ENCODE results near the gene HIRIP3. TPM values are rescaled to one million over a fixed set of nuclear protein-coding genes. Genes with fewer than 3 reads are reported as not detected.

The HIRIP3 gene
- total RNA-seq, 1 experiment from 2014 or later: 25.3 TPM

DNA sequence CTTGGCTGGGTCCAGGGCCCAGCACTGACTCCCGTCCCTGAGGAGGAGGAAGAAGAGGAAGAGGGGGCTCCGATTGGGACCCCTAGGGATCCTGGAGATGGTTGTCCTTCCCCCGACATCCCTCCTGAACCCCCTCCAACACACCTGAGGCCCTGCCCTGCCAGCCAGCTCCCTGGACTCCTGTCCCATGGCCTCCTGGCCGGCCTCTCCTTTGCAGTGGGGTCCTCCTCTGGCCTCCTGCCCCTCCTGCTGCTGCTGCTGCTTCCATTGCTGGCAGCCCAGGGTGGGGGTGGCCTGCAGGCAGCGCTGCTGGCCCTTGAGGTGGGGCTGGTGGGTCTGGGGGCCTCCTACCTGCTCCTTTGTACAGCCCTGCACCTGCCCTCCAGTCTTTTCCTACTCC, 8.5 kb downstream of the HIRIP3 start:
- POLR2A ChIA-PET: interaction anchor here (0.6 kb wide), 1 partner anchor 42 kb away, joined by 8 read pairs; no protein-coding TSS in a partner anchor
- no peak for ATAC-seq

GRCh38 chr16:29986231-29986630, 9.2 kb downstream of the HIRIP3 start:
- DNase-seq (ENCODE audit: low read depth, low spot score) (no peak), ATAC-seq (no peak)
- H3K27ac ChIP-seq (ENCODE audit: low read length): no peak overlapping the region
- ChIA-PET CTCF (interaction anchor here (0.6 kb wide), 1 partner anchor 179 kb away, joined by 3 read pairs; no protein-coding TSS in a partner anchor), POLR2A (no interaction called here)
- H3K9me3 ChIP-seq (ENCODE audit: control insufficient read depth, insufficient read depth, low read depth, low read length): no peaks in the 10 kb centered on the region
- TF ChIP-seq SIN3A (IDR thresholded peaks at IDR 0.05; ENCODE audit: borderline replicate concordance, insufficient read depth, low read depth, low read length) (no peak), TCF7L2 (IDR thresholded peaks at IDR 0.05; ENCODE audit: low read depth, low read length) (no peak), POLR2AphosphoS5 (IDR thresholded peaks at IDR 0.05; ENCODE audit: low read depth, low read length) (no peak), REST (IDR thresholded peaks at IDR 0.05; ENCODE audit: insufficient read depth in 1 of 2, low read depth in 2 of 2, low read length in 1 of 2) (no peak)
- TF ChIP-seq, protein P1, sequence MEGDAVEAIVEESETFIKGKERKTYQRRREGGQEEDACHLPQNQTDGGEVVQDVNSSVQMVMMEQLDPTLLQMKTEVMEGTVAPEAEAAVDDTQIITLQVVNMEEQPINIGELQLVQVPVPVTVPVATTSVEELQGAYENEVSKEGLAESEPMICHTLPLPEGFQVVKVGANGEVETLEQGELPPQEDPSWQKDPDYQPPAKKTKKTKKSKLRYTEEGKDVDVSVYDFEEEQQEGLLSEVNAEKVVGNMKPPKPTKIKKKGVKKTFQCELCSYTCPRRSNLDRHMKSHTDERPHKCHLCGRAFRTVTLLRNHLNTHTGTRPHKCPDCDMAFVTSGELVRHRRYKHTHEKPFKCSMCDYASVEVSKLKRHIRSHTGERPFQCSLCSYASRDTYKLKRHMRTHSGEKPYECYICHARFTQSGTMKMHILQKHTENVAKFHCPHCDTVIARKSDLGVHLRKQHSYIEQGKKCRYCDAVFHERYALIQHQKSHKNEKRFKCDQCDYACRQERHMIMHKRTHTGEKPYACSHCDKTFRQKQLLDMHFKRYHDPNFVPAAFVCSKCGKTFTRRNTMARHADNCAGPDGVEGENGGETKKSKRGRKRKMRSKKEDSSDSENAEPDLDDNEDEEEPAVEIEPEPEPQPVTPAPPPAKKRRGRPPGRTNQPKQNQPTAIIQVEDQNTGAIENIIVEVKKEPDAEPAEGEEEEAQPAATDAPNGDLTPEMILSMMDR (IDR thresholded peaks at IDR 0.05): no peak
- no peaks in the 10 kb centered on the region for H3K27me3 ChIP-seq (ENCODE audit: control insufficient read depth, insufficient read depth, low read length)
- no peaks in the 10 kb centered on the region; the same call in 1 of the 2 replicates for H3K4me1 ChIP-seq (ENCODE audit: control insufficient read depth, insufficient read depth, low read length)
- no peak overlapping the region for H3K4me3 ChIP-seq (ENCODE audit: low read depth in 2 of 2, low read length in 2 of 2)
- no TSS peak for BruUV-seq (replicated peaks)
- H3K36me3 ChIP-seq (ENCODE audit: control insufficient read depth, insufficient read depth, low read length): peaks cover 21% of the 10 kb centered on the region
- in situ Hi-C loops (cut with HindIII; ENCODE audit: low pct_unique_long_range_greater_than_20kb, low sequenced_read_pairs) (no loop called here), intact Hi-C loops (cut with micrococcal nuclease; ENCODE audit: unreplicated experiment) (no loop called here)

More for the DNA sequence above, 8.5 kb downstream of the HIRIP3 start:
- CTCF ChIA-PET: no interaction called here
- intact Hi-C loops (cut with micrococcal nuclease; ENCODE audit: unreplicated experiment) (no loop called here), in situ Hi-C loops (cut with HindIII; ENCODE audit: low pct_unique_long_range_greater_than_20kb, low sequenced_read_pairs) (no loop called here)
- H3K27ac ChIP-seq (ENCODE audit: low read length): no peak overlapping the region
- H3K36me3 ChIP-seq (ENCODE audit: control insufficient read depth, insufficient read depth, low read length): peaks cover 16% of the 10 kb centered on the region
- DNase-seq (ENCODE audit: low read depth, low spot score): no peak
- TF ChIP-seq TCF7L2 (IDR thresholded peaks at IDR 0.05; ENCODE audit: low read depth, low read length) (no peak), SIN3A (IDR thresholded peaks at IDR 0.05; ENCODE audit: borderline replicate concordance, insufficient read depth, low read depth, low read length) (no peak), POLR2AphosphoS5 (IDR thresholded peaks at IDR 0.05; ENCODE audit: low read depth, low read length) (no peak), REST (IDR thresholded peaks at IDR 0.05; ENCODE audit: insufficient read depth in 1 of 2, low read depth in 2 of 2, low read length in 1 of 2) (no peak)
- TF ChIP-seq, protein P1 (IDR thresholded peaks at IDR 0.05): no peak
- peaks cover 7% of the 10 kb centered on the region; the same call in 1 of the 2 replicates for H3K4me1 ChIP-seq (ENCODE audit: control insufficient read depth, insufficient read depth, low read length)
- H3K4me3 ChIP-seq (ENCODE audit: low read depth in 2 of 2, low read length in 2 of 2): no peak overlapping the region
- no peaks in the 10 kb centered on the region for H3K27me3 ChIP-seq (ENCODE audit: control insufficient read depth, insufficient read depth, low read length)
- BruUV-seq (replicated peaks): no TSS peak
- no peaks in the 10 kb centered on the region for H3K9me3 ChIP-seq (ENCODE audit: control insufficient read depth, insufficient read depth, low read depth, low read length)

Measured in Panc1 (cell line).